Astrocyte (in vitro differentiated cells and primary cell): ENCODE results near the gene RASSF6.

Source experiments
- CTCF ChIP-seq: IDR thresholded peaks from 2 replicates; pipeline ENCODE4 v1.5.1; 2011; ENCODE audit warnings: low read depth, mild to moderate bottlenecking, inconsistent platforms, low read length, moderate library complexity; ENCODE audit not compliant: insufficient read depth
- EZH2 ChIP-seq: IDR thresholded peaks from 2 replicates; pipeline ENCODE4 v1.6.1; 2012; ENCODE audit warnings: mild to moderate bottlenecking, low read length, inconsistent platforms; ENCODE audit not compliant: insufficient read depth

GRCh38 chr4:73541251-73541650 lies 79.0 kb downstream of the RASSF6 start:
- TF ChIP-seq CTCF (no peak), EZH2 (no peak)
